ENCODE data around the gene TGFBRAP1.

Gene TGFBRAP1

DNA sequence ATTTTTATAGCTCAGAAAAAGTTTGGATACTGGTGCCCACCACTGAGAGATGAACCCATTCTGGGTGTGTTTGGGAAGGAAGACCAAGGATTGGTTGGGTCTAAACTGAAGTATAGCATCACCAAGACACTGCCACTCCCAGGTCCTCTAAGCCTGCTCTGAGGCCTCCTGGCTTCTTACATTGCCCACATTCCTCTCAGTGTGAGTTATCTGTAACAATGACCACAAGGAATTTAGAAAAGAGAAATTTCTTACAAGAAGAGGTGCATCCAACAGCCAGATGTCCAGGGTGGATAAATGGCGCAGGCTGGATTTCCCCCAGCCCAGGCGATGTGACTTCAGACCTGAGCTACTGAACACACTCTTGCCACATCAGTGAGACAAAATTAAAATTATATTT lies 89.6 kb downstream of the TGFBRAP1 start:
- Histone ChIP-seq H3K4me3 (replicated peaks; ENCODE audit: insufficient read depth, low read length) (no peak overlapping the region), H3K27me3 (ENCODE audit: insufficient read depth, poor library complexity, severe bottlenecking) (peaks cover 3% of the 10 kb centered on the region), H3K27ac (replicated peaks) (no peak overlapping the region)
- DNase-seq (ENCODE audit: low read depth in 1 of 2, low spot score in 1 of 2) = no peak
- TF ChIP-seq POLR2AphosphoS5 (IDR thresholded peaks at IDR 0.05; ENCODE audit: low read depth) (no peak), SPI1 (IDR thresholded peaks at IDR 0.05; ENCODE audit: borderline replicate concordance, low read depth) (no peak), GABPA (IDR thresholded peaks at IDR 0.05; ENCODE audit: low read depth) (no peak)
- TF ChIP-seq, protein P1, sequence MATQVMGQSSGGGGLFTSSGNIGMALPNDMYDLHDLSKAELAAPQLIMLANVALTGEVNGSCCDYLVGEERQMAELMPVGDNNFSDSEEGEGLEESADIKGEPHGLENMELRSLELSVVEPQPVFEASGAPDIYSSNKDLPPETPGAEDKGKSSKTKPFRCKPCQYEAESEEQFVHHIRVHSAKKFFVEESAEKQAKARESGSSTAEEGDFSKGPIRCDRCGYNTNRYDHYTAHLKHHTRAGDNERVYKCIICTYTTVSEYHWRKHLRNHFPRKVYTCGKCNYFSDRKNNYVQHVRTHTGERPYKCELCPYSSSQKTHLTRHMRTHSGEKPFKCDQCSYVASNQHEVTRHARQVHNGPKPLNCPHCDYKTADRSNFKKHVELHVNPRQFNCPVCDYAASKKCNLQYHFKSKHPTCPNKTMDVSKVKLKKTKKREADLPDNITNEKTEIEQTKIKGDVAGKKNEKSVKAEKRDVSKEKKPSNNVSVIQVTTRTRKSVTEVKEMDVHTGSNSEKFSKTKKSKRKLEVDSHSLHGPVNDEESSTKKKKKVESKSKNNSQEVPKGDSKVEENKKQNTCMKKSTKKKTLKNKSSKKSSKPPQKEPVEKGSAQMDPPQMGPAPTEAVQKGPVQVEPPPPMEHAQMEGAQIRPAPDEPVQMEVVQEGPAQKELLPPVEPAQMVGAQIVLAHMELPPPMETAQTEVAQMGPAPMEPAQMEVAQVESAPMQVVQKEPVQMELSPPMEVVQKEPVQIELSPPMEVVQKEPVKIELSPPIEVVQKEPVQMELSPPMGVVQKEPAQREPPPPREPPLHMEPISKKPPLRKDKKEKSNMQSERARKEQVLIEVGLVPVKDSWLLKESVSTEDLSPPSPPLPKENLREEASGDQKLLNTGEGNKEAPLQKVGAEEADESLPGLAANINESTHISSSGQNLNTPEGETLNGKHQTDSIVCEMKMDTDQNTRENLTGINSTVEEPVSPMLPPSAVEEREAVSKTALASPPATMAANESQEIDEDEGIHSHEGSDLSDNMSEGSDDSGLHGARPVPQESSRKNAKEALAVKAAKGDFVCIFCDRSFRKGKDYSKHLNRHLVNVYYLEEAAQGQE (IDR thresholded peaks at IDR 0.05; ENCODE audit: insufficient replicate concordance, low read depth) = no peak
- TF ChIP-seq, protein P2, sequence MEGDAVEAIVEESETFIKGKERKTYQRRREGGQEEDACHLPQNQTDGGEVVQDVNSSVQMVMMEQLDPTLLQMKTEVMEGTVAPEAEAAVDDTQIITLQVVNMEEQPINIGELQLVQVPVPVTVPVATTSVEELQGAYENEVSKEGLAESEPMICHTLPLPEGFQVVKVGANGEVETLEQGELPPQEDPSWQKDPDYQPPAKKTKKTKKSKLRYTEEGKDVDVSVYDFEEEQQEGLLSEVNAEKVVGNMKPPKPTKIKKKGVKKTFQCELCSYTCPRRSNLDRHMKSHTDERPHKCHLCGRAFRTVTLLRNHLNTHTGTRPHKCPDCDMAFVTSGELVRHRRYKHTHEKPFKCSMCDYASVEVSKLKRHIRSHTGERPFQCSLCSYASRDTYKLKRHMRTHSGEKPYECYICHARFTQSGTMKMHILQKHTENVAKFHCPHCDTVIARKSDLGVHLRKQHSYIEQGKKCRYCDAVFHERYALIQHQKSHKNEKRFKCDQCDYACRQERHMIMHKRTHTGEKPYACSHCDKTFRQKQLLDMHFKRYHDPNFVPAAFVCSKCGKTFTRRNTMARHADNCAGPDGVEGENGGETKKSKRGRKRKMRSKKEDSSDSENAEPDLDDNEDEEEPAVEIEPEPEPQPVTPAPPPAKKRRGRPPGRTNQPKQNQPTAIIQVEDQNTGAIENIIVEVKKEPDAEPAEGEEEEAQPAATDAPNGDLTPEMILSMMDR (IDR thresholded peaks at IDR 0.05; ENCODE audit: insufficient read depth, low read length) = no peak

DNA sequence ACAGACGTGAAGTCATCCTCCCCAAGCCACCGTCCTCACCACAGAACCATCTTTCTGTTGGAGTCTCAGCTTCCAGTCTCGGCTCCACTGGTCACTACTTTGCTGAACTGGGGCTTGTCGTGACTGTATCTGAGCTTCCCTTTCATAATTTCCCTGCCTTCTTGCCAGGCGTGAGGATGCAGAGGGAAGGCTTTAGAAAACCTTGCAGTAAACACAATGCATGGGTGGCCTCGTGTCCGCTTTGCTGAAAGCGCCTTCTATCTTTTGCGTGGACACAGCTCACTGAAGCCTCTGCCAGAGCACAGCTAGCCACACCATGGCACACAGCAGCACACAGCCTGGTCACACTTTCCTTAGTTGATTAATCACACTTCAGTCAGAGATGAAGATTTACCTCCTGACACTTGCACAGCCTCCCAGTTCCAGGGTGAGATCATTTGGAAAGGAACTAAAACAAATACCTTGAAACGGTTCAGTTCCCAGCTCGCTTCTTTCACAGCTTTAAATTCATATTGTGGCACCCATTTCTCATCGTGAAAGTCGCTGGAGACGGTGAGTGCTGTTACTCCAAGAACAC lies 90.8 kb downstream of the TGFBRAP1 start:
- no peak for DNase-seq (ENCODE audit: low read depth in 1 of 2, low spot score in 1 of 2)
- TF ChIP-seq GABPA (IDR thresholded peaks at IDR 0.05; ENCODE audit: low read depth) = no peak
- H3K4me3 ChIP-seq (replicated peaks; ENCODE audit: insufficient read depth, low read length) = no peak overlapping the region
- peaks cover 3% of the 10 kb centered on the region for H3K27me3 ChIP-seq (ENCODE audit: insufficient read depth, poor library complexity, severe bottlenecking)
- no peak overlapping the region for H3K27ac ChIP-seq (replicated peaks)

DNA sequence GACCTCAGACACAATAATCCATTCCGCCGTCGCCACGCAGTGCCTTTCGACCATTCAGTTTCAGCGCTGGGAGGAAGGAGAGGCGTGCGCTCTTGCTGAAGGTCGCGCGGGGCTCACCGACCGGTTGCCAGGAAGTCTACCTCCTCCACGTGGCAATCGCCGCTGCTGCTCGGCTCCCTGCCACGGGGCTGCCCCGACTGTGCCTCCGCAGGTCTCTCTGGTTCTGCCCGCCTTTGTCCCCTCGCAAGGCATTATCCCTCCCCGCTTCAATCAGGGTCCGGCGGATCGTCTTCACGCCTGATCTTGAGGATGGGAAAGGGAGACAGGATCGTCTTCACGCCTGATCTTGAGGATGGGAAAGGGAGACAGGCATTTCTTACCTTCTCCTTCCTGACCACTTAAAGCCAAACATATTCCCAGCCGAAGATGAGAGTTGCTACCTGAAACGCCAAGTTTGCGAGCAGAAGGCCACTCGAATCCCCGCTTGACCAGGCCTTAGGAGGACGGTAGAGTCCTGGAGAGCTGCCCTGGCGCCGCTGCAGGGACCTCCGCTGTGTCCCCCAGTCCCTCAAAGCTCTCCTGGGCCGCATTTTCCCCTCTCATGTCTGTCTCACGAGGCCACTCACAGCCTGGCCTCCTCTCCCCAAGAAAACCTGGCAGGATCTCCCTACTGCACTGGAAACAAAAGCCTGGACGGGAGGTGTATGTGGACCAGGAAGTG lies 92.3 kb downstream of the TGFBRAP1 start:
- Histone ChIP-seq H3K27ac (replicated peaks) (no peak overlapping the region), H3K27me3 (ENCODE audit: insufficient read depth, poor library complexity, severe bottlenecking) (peaks cover 3% of the 10 kb centered on the region), H3K4me3 (replicated peaks; ENCODE audit: insufficient read depth, low read length) (no peak overlapping the region)
- no peak for DNase-seq (ENCODE audit: low read depth in 1 of 2, low spot score in 1 of 2)
- TF ChIP-seq SPI1 (IDR thresholded peaks at IDR 0.05; ENCODE audit: borderline replicate concordance, low read depth) = no peak
- TF ChIP-seq, protein P1 (IDR thresholded peaks at IDR 0.05; ENCODE audit: insufficient replicate concordance, low read depth) = no peak
- TF ChIP-seq, protein P2 (IDR thresholded peaks at IDR 0.05; ENCODE audit: insufficient read depth, low read length) = no peak
- TF ChIP-seq POLR2AphosphoS5 (IDR thresholded peaks at IDR 0.05; ENCODE audit: low read depth) = no peak
- TF ChIP-seq GABPA (IDR thresholded peaks at IDR 0.05; ENCODE audit: low read depth) = no peak

DNA sequence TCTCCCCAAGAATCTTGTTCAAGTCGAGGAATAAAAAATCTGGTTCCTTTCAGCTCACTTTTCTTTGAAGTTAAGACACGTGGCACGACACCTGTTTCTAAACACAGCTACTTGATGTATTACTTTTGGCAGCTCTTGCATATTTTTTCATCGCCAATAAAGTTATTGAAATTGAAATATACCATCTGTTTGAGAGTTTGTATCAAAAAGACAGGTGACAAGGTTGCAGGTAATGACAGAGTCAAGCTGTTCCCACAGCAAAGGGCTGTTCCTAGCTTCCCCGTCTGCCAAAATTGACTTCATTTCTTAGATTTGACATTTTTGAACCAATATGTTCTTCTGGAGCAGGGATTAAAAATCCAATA lies 93.5 kb downstream of the TGFBRAP1 start:
- Histone ChIP-seq H3K27me3 (ENCODE audit: insufficient read depth, poor library complexity, severe bottlenecking) (peaks cover 3% of the 10 kb centered on the region), H3K27ac (replicated peaks) (no peak overlapping the region), H3K4me3 (replicated peaks; ENCODE audit: insufficient read depth, low read length) (no peak overlapping the region)
- no peak for DNase-seq (ENCODE audit: low read depth in 1 of 2, low spot score in 1 of 2)
- TF ChIP-seq, protein P1 (IDR thresholded peaks at IDR 0.05; ENCODE audit: insufficient replicate concordance, low read depth) = no peak
- TF ChIP-seq SPI1 (IDR thresholded peaks at IDR 0.05; ENCODE audit: borderline replicate concordance, low read depth) = no peak
